OCI-LY7 (cell line): ENCODE results near the gene EIPR1. TPM values are rescaled to one million over a fixed set of nuclear protein-coding genes. Genes with fewer than 3 reads are reported as not detected.

ENCODE experiments used
- BruUV-seq: library from RNA; stranded (reverse); fragments of 400-500 nt; replicated peaks from 2 replicates; lab custom pipeline; 2021; lab: Mats Ljungman, UMichigan
- CTCF ChIA-PET: fragments of 300-600 bp; sonication (Branson Sonifier 250); formaldehyde crosslinking; loops from one replicate; lab custom pipeline; 2022; ENCODE audit warnings: antibody characterized with exemption; ENCODE audit not compliant: unreplicated experiment; lab: Charles Lee
- POLR2A ChIA-PET: fragments of 300-600 bp; sonication (Branson Sonifier 250); formaldehyde crosslinking; loops from one replicate; lab custom pipeline; 2022; ENCODE audit warnings: antibody characterized with exemption; lab: Charles Lee
- DNase-seq: peaks from one replicate; pipeline ENCODE4 v3.0.0-alpha.2; 2015; ENCODE audit warnings: low spot score
- H2AFZ ChIP-seq: fragments of 200-600 bp; sonication (generic), shearing (Covaris generic); 2 replicates; pipeline ENCODE4 v1.6.1; 2014; ENCODE audit warnings: mild to moderate bottlenecking, antibody characterized with exemption, low read length, moderate library complexity
- H3K27ac ChIP-seq: fragments of 200-600 bp; sonication (generic); 2 replicates; pipeline ENCODE4 v1.5.1; 2014; ENCODE audit warnings: mixed run types, low read depth, mild to moderate bottlenecking, moderate library complexity, low read length, inconsistent platforms; ENCODE audit not compliant: poor library complexity, severe bottlenecking
- H3K36me3 ChIP-seq: fragments of 200-600 bp; sonication (generic); 2 replicates; pipeline ENCODE4 v1.6.1; 2014; ENCODE audit warnings: mild to moderate bottlenecking, antibody characterized with exemption, low read length, moderate library complexity, mixed read lengths; ENCODE audit not compliant: insufficient read depth
- H3K4me1 ChIP-seq: fragments of 200-600 bp; sonication (generic); 2 replicates; pipeline ENCODE4 v1.5.1; 2014; ENCODE audit warnings: mild to moderate bottlenecking, low read length; ENCODE audit not compliant: insufficient read depth, poor library complexity, severe bottlenecking
- H3K4me2 ChIP-seq: fragments of 200-600 bp; sonication (generic); 2 replicates; pipeline ENCODE4 v1.6.1; 2014; ENCODE audit warnings: mild to moderate bottlenecking, low read length
- H3K4me3 ChIP-seq: fragments of 200-600 bp; sonication (generic); 2 replicates; pipeline ENCODE4 v1.5.1; 2014; ENCODE audit warnings: mild to moderate bottlenecking, low read depth, low read length; ENCODE audit not compliant: poor library complexity, severe bottlenecking
- H3K79me2 ChIP-seq: fragments of 200-600 bp; sonication (generic); 2 replicates; pipeline ENCODE4 v1.6.1; 2016; ENCODE audit warnings: low read depth, mild to moderate bottlenecking, low read length, moderate library complexity, mixed read lengths; ENCODE audit not compliant: insufficient read depth
- H3K9me2 ChIP-seq: fragments of 200-600 bp; sonication (generic); 2 replicates; pipeline ENCODE4 v1.6.1; 2016; ENCODE audit warnings: mild to moderate bottlenecking, low read length, mixed read lengths; ENCODE audit not compliant: insufficient read depth
- H3K9me3 ChIP-seq: fragments of 200-600 bp; sonication (generic); 2 replicates; pipeline ENCODE4 v1.6.1; 2014; ENCODE audit warnings: mild to moderate bottlenecking, mixed run types, low read length, mixed read lengths
- H4K20me1 ChIP-seq: fragments of 200-600 bp; sonication (generic); 2 replicates; pipeline ENCODE4 v1.6.1; 2014; ENCODE audit warnings: mild to moderate bottlenecking, antibody characterized with exemption, low read length, moderate library complexity, mixed read lengths; ENCODE audit not compliant: insufficient read depth
- CTCF ChIP-seq: fragments of 200-600 bp; sonication (generic); conservative IDR thresholded peaks from 2 replicates; pipeline ENCODE4 v1.5.1; 2014; ENCODE audit warnings: mild to moderate bottlenecking, antibody characterized with exemption, low read length, moderate library complexity, mixed read lengths
- EZH2phosphoT487 ChIP-seq: fragments of 200-600 bp; sonication (generic); IDR thresholded peaks from 2 replicates; pipeline ENCODE4 v1.6.1; 2018; ENCODE audit warnings: low read depth, borderline replicate concordance, mild to moderate bottlenecking, mixed run types, antibody characterized with exemption, low read length, moderate library complexity, mixed read lengths
- intact Hi-C: fragments of 100-400 bp; cut with micrococcal nuclease; formaldehyde crosslinking; loops from one replicate; pipeline ENCODE4 v1.10.0; 2022; ENCODE audit not compliant: unreplicated experiment
- total RNA-seq, 2 experiments: library from RNA; depleted of rRNA in 1 of 2; stranded (reverse); fragments of >200 nt in 1 of 2; shearing (Covaris generic) in 1 of 2; gene quantifications; 2 replicates each; pipeline ENCODE4 v1.2.3, GENCODE V29; 2014 to 2022

Gene EIPR1
- total RNA-seq, 2 experiments from 2014 or later = 60.5 to 61.7 TPM

GRCh38 chr2:3426615-3427014 lies 49.0 kb upstream of the EIPR1 start:
- H3K79me2 ChIP-seq = no peaks in the 10 kb centered on the region
- no peaks in the 10 kb centered on the region for H3K9me2 ChIP-seq
- intact Hi-C loops = no loop called here
- DNase-seq = no peak
- H3K4me1 ChIP-seq = no peaks in the 10 kb centered on the region
- POLR2A ChIA-PET = no interaction called here
- peaks cover 74% of the 10 kb centered on the region for H3K36me3 ChIP-seq
- no peak overlapping the region for H3K4me2 ChIP-seq
- no peak overlapping the region for H3K27ac ChIP-seq
- H4K20me1 ChIP-seq = no peaks in the 10 kb centered on the region
- BruUV-seq = no TSS peak
- CTCF ChIA-PET = no interaction called here
- TF ChIP-seq CTCF = no peak
- TF ChIP-seq EZH2phosphoT487 = no peak
- no peak overlapping the region for H2AFZ ChIP-seq
- H3K9me3 ChIP-seq = no peaks in the 10 kb centered on the region
- no peak overlapping the region for H3K4me3 ChIP-seq

GRCh38 chr2:3424171-3424795 lies 46.7 kb upstream of the EIPR1 start:
- BruUV-seq = no TSS peak
- peak; percentile 66; the same call in 1 of the 2 replicates for TF ChIP-seq CTCF
- no peak for TF ChIP-seq EZH2phosphoT487
- H3K9me2 ChIP-seq = no peaks in the 10 kb centered on the region
- ChIA-PET POLR2A (interaction anchor here (1.1 kb wide), 1 partner anchor 39 kb away, joined by 4 read pairs; no protein-coding TSS in a partner anchor), CTCF (no interaction called here)
- no peak overlapping the region for H3K4me2 ChIP-seq
- intact Hi-C loops = loop anchor here (1.0 kb wide), 1 partner anchor 227 kb away; no protein-coding TSS in a partner anchor
- no peak overlapping the region for H3K4me3 ChIP-seq
- peaks cover 6% of the 10 kb centered on the region for H3K4me1 ChIP-seq
- no peak for DNase-seq
- no peaks in the 10 kb centered on the region for H3K9me3 ChIP-seq
- H3K79me2 ChIP-seq = no peaks in the 10 kb centered on the region
- no peak overlapping the region for H2AFZ ChIP-seq
- H4K20me1 ChIP-seq = no peaks in the 10 kb centered on the region
- no peak overlapping the region for H3K27ac ChIP-seq
- H3K36me3 ChIP-seq = peaks cover 63% of the 10 kb centered on the region
